NT2/D1 (cell line): ENCODE data around the gene COL2A1.

ENCODE experiments used
- SUZ12 ChIP-seq: IDR thresholded peaks from 2 replicates; pipeline ENCODE4 v1.6.1; 2011; ENCODE audit not compliant: insufficient read length, insufficient read depth; ENCODE audit errors: extremely low read depth
- ZNF274 ChIP-seq: IDR thresholded peaks from 2 replicates; pipeline ENCODE4 v1.6.1; 2011; ENCODE audit warnings: mild to moderate bottlenecking, low read depth, low read length

- no peak for TF ChIP-seq SUZ12
- TF ChIP-seq ZNF274, result no peak
Measured at GRCh38 chr12:47979686-47980085, 24.6 kb downstream of the COL2A1 start.
